Measurements from ENCODE around the gene WDR46.
A peak's percentile ranks its signal among the peaks of the same experiment; 100 is the strongest.

WDR46 gene

GRCh38 chr6:33312361-33313104, 23.5 kb upstream of the WDR46 start (continued):
- TF ChIP-seq, protein P1, sequence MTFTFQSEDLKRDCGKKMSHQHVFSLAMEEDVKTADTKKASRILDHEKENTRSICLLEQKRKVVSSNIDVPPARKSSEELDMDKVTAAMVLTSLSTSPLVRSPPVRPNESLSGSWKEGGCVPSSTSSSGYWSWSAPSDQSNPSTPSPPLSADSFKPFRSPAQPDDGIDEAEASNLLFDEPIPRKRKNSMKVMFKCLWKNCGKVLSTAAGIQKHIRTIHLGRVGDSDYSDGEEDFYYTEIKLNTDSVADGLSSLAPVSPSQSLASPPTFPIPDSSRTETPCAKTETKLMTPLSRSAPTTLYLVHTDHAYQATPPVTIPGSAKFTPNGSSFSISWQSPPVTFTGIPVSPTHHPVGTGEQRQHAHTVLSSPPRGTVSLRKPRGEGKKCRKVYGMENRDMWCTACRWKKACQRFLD (tag by site-specific recombination; IDR thresholded peaks at IDR 0.05): no peak
- TF ChIP-seq ZNF10 (tag by site-specific recombination; IDR thresholded peaks at IDR 0.05): no peak
- no peak for TF ChIP-seq ZNF521 (tag by site-specific recombination; IDR thresholded peaks at IDR 0.05)
- TF ChIP-seq PRDM1 (tag by site-specific recombination; IDR thresholded peaks at IDR 0.05): peak; percentile 77
- TF ChIP-seq ZNF350 (tag by site-specific recombination; IDR thresholded peaks at IDR 0.05): no peak
- no peak for TF ChIP-seq ZNF670 (tag by site-specific recombination; IDR thresholded peaks at IDR 0.05; ENCODE audit: low read depth)
- TF ChIP-seq ZNF211 (tag by site-specific recombination; IDR thresholded peaks at IDR 0.05; ENCODE audit: low read depth): no peak
- no peak for TF ChIP-seq ZNF658 (tag by site-specific recombination; IDR thresholded peaks at IDR 0.05)
- TF ChIP-seq ZNF548 (tag by site-specific recombination; IDR thresholded peaks at IDR 0.05): no peak
- peak; percentile 94 for TF ChIP-seq ZBTB17 (tag by site-specific recombination; IDR thresholded peaks at IDR 0.05)
- TF ChIP-seq ZNF501 (tag by site-specific recombination; IDR thresholded peaks at IDR 0.05): no peak
- no peak for TF ChIP-seq ZNF221 (tag by site-specific recombination; IDR thresholded peaks at IDR 0.05; ENCODE audit: borderline replicate concordance)
- 0 out of 2 replicates have a peak, but pooled peaks have one; percentile 12 for TF ChIP-seq ZNF398 (tag by site-specific recombination; IDR thresholded peaks at IDR 0.05)
- TF ChIP-seq ZNF169 (tag by site-specific recombination; IDR thresholded peaks at IDR 0.05): no peak
- no peak for TF ChIP-seq ZIC2 (tag by site-specific recombination; IDR thresholded peaks at IDR 0.05)
- no peak for TF ChIP-seq IKZF3 (tag by site-specific recombination; IDR thresholded peaks at IDR 0.05)
- no peak for TF ChIP-seq RBAK (tag by site-specific recombination; IDR thresholded peaks at IDR 0.05)
- TF ChIP-seq ZNF302 (tag by site-specific recombination; IDR thresholded peaks at IDR 0.05; ENCODE audit: low read depth): no peak
- TF ChIP-seq ZNF416 (tag by site-specific recombination; IDR thresholded peaks at IDR 0.05): no peak
- TF ChIP-seq INSM2 (tag by site-specific recombination; IDR thresholded peaks at IDR 0.05): no peak
- TF ChIP-seq, protein P2, sequence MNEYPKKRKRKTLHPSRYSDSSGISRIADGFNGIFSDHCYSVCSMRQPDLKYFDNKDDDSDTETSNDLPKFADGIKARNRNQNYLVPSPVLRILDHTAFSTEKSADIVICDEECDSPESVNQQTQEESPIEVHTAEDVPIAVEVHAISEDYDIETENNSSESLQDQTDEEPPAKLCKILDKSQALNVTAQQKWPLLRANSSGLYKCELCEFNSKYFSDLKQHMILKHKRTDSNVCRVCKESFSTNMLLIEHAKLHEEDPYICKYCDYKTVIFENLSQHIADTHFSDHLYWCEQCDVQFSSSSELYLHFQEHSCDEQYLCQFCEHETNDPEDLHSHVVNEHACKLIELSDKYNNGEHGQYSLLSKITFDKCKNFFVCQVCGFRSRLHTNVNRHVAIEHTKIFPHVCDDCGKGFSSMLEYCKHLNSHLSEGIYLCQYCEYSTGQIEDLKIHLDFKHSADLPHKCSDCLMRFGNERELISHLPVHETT (tag by site-specific recombination; IDR thresholded peaks at IDR 0.05): no peak
- no peak for TF ChIP-seq GLI4 (tag by site-specific recombination; IDR thresholded peaks at IDR 0.05)
- TF ChIP-seq, protein P3, sequence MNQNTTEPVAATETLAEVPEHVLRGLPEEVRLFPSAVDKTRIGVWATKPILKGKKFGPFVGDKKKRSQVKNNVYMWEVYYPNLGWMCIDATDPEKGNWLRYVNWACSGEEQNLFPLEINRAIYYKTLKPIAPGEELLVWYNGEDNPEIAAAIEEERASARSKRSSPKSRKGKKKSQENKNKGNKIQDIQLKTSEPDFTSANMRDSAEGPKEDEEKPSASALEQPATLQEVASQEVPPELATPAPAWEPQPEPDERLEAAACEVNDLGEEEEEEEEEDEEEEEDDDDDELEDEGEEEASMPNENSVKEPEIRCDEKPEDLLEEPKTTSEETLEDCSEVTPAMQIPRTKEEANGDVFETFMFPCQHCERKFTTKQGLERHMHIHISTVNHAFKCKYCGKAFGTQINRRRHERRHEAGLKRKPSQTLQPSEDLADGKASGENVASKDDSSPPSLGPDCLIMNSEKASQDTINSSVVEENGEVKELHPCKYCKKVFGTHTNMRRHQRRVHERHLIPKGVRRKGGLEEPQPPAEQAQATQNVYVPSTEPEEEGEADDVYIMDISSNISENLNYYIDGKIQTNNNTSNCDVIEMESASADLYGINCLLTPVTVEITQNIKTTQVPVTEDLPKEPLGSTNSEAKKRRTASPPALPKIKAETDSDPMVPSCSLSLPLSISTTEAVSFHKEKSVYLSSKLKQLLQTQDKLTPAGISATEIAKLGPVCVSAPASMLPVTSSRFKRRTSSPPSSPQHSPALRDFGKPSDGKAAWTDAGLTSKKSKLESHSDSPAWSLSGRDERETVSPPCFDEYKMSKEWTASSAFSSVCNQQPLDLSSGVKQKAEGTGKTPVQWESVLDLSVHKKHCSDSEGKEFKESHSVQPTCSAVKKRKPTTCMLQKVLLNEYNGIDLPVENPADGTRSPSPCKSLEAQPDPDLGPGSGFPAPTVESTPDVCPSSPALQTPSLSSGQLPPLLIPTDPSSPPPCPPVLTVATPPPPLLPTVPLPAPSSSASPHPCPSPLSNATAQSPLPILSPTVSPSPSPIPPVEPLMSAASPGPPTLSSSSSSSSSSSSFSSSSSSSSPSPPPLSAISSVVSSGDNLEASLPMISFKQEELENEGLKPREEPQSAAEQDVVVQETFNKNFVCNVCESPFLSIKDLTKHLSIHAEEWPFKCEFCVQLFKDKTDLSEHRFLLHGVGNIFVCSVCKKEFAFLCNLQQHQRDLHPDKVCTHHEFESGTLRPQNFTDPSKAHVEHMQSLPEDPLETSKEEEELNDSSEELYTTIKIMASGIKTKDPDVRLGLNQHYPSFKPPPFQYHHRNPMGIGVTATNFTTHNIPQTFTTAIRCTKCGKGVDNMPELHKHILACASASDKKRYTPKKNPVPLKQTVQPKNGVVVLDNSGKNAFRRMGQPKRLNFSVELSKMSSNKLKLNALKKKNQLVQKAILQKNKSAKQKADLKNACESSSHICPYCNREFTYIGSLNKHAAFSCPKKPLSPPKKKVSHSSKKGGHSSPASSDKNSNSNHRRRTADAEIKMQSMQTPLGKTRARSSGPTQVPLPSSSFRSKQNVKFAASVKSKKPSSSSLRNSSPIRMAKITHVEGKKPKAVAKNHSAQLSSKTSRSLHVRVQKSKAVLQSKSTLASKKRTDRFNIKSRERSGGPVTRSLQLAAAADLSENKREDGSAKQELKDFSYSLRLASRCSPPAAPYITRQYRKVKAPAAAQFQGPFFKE (tag by site-specific recombination; IDR thresholded peaks at IDR 0.05; ENCODE audit: borderline replicate concordance): no peak
- TF ChIP-seq ZNF76 (tag by site-specific recombination; IDR thresholded peaks at IDR 0.05; ENCODE audit: borderline replicate concordance, low read depth): no peak
- no peak for TF ChIP-seq ZSCAN18 (tag by site-specific recombination; IDR thresholded peaks at IDR 0.05)

All from HEK293 (cell line).